Erythroblast (primary cell): ENCODE data around the gene SORCS3.

ENCODE experiments used
- GATA1 ChIP-seq: IDR thresholded peaks from 2 replicates; pipeline ENCODE4 v1.6.1; 2011; ENCODE audit warnings: low read depth, mild to moderate bottlenecking, control low read depth, low read length, moderate library complexity
- POLR2A ChIP-seq: IDR thresholded peaks from 2 replicates; pipeline ENCODE4 v1.6.1; 2011; ENCODE audit warnings: mild to moderate bottlenecking, low read length

DNA sequence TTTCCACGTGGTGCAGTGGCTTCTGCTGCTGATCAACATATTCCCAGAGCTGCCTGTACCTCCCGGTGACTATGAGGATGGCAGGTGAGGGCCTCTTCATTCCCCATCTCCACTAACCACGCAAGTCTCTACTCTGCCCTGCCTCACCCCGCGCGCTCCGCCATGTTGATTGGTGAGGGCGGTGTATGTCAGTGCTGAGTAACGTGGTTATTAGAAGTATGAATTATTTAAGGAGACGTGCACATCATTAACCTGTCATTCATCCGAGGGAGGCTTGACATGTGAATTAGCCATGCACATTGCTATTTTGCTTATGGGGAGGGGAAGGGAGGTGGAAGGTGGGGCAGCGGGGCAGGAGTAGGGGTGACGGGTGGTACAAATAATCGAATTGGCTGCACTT lies 138.6 kb downstream of the SORCS3 start:
- TF ChIP-seq POLR2A (no peak), GATA1 (no peak)
